Activated CD8-positive, alpha-beta memory T cell treated with anti-CD3 and anti-CD28 coated beads for 4 hours (primary cell): ENCODE results near the gene PRICKLE2.

Experiments used
- DNase-seq, 2 donors: peaks; one replicate each; pipeline ENCODE4 v3.0.0-alpha.2; 2020; ENCODE audit warnings: low read depth in 2 of 2

The PRICKLE2 gene

GRCh38 chr3:64190517-64191515 is 34.5 kb downstream of the PRICKLE2 start:
- DNase-seq, result no peak

DNA sequence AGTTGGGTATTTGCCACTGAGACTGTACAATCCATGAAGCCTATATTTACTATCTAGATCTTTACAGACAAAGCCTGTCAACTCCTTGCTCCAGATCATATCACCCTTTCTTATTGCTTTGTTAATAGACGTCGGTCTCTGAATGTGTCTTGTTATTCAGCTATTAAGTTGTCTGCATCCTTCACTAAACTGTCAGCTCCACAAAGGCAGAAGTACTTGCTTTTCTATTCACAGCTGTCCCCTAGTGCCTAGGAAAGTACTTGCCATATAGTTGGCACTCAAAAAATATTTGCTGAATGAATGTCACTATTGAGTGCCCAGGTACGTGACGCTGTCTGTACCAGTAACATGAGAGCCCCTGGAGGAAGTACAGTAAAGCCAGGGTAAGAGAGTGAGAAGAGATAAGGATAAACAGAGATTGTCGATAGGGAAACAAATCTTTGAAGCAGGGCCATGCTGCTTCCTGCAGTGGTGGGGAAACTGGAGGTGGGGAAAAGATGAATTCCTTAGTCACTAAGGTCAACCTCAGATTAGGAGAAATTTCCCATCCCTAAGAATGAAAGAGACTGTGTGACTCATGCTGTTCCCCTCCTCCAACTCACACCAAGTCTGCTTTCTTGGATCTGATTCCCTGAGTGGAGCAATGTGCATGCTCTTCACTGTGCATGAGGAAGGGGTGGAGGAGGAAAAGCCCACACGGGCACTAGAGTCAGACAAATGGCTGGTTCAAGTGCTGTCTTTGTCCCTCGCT is 36.3 kb downstream of the PRICKLE2 start:
- no peak for DNase-seq

DNA sequence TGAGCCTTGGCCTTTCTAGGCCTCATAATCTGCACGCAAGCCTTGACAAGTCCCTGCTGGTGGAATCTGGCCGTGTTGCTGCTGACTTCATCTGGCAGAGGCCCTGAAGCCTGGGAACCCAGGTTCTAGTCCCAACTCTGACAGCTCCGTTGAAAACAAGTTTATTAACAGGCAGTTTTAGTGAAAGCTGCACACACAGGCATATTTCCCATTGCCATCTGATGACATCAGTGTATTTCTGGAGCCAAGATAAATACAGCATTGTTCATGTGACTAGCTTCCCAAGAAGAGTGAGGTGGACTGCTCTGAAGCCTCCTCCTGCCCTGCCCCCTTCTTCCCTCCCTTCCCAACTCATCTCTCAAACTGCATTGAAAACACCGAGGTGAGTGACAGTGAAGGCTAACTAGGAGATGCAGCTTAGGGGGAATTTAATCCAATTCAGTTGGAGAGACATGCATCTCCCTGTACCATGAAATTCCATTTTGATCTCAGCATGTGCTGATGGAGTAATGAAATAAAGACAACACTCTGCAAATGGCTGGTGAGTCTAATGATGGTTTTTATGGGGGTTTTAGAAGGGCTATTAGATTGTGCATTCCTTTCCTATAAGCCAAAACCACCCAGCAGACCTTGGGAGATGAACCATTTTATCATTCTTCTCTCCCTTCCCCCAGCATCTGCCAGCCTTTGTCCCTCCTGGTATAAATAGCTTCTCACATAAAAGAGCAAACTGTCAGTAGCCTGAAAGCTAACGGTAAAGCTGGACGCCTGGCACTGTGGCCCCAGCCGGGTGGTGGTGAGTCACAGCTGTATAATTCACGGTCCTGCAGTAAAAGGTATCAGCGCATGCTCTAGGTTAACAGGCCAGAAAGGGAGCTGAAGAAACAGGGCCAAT is 38.0 kb downstream of the PRICKLE2 start:
- no peak for DNase-seq

DNA sequence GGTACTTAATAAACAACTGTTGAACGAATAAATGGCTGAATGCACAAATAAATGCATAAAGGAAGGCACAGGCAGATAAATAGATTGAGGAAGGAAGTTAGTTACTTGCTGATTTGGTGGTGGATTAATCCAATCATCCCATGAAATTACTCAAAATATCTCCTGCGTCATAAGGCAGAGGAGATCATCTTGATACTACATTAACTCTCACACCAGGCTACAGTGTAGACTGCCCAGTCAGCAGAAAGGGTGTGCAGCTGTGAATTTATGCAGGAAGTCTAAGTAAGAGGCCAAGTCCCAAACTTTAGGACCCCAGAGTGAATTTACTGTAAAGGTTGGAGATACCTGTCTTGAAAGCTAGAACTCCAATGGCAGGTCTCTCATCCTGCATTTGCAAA is 38.6 kb downstream of the PRICKLE2 start:
- DNase-seq, result no peak

DNA sequence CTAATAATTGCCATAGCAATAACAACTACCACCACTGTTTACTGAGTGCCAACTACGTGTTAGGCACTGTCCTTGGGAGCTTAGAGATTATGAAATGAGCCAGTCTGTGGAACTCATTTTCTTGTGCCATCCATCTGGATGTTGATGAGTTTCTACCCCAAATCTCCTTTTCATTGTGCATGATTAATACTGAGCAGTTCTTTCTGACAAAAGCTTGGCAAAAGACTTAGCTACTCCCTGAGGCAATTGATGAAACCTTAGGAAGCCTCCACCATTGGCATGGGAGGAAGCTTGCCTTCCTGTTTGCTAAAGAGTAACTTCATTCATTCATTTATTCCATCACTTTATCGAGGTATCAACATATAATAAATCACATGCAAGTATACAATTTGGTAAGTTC is 39.8 kb downstream of the PRICKLE2 start:
- DNase-seq, result no peak

GRCh38 chr3:64184621-64185020 is 40.6 kb downstream of the PRICKLE2 start:
- DNase-seq, result no peak

DNA sequence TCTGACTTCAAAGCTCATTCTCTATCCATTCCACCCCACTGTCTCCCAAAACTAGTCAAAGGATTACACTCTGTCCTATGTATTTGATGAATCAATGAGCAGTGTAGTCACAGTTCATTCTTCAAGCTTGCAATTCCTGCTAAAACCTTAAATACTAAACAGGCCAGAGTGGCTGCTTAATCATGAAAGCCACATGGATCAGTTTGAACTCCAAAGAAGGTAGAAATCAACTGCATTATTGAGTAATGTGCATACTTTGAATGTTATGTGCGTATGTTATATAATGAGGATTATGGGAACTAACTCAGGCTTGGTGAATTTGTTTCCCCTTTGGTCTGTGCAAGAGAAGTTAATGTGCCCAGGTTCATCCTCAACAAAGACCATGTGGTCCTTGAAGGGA is 45.4 kb downstream of the PRICKLE2 start:
- no peak for DNase-seq

DNA sequence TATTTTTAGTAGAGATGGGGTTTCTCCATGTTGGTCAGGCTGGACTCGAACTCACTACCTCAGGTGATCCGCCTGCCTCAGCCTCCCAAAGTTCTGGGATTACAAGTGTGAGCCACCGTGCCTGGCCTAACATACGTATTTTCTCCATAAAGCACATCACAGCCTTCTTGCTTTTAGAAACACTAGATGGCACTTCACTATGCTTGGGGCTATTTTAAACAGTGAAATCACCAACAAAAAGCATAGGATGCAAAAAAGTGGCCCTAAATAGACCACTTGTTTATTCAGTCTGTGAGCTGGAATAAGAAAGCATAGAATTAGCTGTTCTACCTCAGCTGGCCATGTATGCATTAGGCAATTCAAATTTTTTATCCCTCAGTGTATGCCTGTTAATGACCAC is 46.0 kb downstream of the PRICKLE2 start:
- DNase-seq, result no peak

- no peak for DNase-seq
Observed at GRCh38 chr3:64178419-64178818, 46.8 kb downstream of the PRICKLE2 start.

DNA sequence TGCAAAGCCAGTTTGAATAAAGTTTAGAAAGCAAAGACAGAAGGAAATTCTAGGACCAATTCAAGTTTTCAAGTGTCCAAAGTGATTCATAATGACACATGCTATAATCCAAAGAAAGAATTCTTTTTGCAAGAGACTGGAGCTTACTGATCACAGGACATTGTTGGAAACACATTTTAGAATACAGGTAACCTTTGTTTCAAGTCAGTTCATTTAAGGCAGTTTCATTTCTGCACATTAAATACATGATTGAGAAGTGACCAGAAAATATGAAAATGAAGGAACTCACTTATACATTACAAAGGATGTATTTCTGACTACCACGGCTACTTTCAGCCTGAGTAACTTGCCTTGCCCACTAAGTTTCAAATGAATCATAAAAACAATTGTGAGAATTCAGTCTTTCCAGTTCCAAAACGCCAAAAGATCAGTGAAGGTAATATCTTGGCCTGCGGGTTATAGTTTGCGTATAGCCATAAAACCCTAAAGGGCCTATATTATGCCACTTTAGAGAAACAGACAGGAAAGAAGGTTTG is 48.7 kb downstream of the PRICKLE2 start:
- no peak for DNase-seq

DNA sequence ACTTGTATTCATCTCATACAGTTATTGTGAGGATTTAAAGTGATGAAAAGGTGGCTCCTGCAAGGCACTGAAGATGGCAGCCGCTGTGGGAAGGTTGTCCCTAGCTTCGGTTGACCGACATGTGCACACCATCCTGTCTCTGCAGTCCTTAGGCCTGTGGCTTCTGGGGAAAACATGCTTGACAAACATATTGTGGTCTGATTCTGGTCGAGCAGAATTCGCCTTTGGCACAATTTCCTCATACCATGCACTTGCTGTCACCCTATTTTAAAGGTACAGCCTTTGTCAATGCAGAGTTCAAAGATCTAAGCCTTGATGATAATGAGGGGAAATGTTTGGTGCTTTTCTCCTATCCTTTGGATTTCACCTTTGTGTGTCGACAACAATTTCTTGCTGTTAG is 50.9 kb downstream of the PRICKLE2 start:
- DNase-seq, result no peak

GRCh38 chr3:64173563-64173962 is 51.7 kb downstream of the PRICKLE2 start:
- DNase-seq, result no peak

DNA sequence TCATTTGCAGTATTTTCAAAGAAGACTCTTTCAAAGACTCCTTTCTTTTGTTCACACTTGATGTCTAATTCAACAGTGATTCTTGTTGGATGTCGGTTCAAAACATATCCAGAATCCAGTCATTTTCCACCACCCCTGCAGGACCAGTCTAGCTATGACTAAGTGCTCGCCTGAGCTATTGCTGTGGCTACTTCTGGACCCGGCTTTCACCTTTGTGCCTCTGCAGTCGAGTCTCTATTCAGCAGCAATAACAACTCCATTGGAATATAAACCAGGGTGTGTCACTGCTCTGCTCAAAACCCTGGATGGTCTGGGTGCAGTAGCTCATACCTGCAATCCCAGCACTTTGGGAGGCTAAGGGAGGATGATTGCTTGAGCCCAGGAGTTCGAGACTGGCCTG is 55.0 kb downstream of the PRICKLE2 start:
- DNase-seq, result no peak

DNA sequence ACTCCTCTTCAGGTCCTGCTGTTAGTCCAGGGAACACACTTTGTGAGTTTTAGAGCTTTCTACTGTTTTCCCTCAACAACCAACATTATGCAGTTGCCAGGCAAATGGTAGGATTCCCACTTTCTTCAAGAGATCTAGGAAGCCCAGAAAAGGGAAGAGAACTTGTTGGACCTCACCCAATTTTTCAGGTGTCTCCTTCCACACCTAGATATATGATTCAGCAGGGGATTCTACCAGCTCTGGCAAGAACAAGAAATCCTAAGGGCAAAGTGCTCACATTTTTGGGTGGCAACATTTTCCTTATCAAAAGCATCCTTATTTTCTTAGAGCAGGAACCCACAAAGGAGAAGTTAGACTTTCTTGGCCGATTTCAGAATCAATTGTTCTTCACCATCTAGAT is 57.4 kb downstream of the PRICKLE2 start:
- DNase-seq, result no peak

DNA sequence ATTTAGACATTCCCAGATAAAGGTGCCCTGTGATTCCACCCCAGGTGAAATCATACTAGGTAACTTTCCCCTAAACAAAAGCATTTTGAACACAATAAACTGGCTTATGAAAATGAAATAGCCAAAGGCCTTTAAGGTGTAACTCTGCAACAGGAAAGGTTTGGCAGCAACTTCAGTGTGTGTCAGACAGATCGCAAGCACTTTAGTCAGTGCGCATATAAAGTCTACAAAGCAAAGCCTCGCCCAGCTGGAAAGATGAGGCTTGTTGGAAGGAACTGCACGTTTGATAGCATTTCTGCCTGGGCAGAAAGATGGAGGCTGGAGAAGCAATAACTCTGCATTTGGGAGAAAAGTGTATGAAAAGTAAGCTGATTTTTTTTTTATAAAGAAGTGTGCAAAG is 57.9 kb downstream of the PRICKLE2 start:
- DNase-seq, result no peak

GRCh38 chr3:64166584-64167162 is 58.6 kb downstream of the PRICKLE2 start:
- no peak for DNase-seq

GRCh38 chr3:64164349-64164748 is 60.9 kb downstream of the PRICKLE2 start:
- no peak for DNase-seq

DNA sequence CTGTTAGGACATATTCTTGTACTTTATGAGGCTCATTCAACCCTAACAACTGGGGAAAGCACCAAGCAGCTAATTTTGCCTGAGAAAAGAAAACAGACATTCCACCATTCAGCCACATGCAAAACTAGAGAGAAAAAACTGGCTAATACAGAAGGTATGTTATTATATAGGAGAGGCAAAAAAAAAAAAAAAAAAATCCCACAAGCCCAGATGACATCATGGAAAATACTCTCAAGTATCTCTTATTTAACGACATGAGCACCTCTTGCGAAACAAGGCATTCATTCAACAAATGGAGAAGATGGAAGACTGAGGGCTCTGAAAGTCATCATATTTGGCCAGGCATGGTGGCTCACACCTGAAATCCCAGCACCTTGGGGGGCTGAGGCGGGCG is 61.5 kb downstream of the PRICKLE2 start:
- DNase-seq, result no peak

DNA sequence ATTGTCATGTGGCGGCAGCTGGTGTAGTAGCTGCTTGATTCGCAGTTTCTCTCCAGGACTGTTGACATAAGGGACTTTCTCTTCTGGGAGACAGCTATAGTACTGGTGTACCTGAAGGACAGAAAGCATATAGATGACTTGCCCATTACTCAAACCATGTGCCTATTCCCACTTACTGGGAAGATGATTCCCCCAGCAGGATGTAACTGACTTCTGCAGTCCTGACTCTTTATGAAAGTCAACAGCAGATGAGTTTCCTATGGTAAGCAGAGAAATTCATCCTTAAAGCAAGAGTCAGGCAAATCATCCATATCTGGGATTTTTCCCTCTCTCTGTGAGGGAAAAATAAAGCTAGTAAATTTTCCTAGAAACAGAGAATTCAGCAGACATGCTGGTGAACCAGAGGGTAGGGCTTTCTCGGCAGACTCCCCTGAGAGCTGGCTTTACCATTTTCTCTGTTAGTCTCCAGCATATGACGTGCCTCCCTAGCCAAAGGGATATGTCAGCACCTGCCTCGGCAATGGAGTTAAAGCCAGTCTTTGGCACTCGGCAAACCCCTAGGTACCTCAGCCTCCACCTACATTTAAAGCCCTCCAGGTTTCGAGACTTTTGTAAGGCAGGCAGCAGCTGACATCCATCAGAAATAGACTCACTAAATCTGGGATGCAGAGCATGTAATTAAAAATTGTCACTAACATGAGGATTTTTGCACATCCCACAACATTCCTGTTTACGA is 62.1 kb downstream of the PRICKLE2 start:
- no peak for DNase-seq

DNA sequence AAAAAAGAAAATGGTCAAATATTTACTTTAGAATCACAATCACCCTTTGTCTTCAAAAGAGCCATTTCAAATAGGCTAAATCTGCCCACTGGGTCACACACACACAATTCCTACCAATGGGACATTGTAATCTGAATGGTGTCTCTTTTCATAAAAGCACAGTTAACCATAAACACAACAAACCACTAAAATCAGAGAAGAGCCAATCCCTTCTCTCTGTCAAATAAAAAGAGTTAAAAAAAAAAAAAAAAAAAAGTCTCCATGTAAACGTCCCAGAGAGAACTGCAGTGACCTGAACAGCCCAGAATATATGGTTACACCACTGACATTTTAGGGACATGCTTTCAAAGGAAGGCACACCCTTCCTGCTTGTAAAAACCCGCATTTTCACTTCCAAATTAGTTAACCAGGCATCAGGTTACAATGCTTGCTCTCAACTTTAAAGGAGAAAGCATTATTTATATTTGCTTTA is 63.7 kb downstream of the PRICKLE2 start:
- DNase-seq, result no peak
